OCI-M2 (cell line): ENCODE results near the gene RUFY4.

ENCODE experiments used
- DNase-seq: peaks from one replicate; lab custom pipeline; 2025; ENCODE audit not compliant: unreplicated experiment; lab: John Stamatoyannopoulos, UW

The RUFY4 gene

GRCh38 chr2:218138047-218138446 lies 69.0 kb downstream of the RUFY4 start:
- DNase-seq = no peak
